NCI-H526 treated with DMSO at 0.1 percent for 48 hours (cell line): Measurements from ENCODE around the gene PPM1H.

ENCODE experiments used
- DNase-seq: peaks from one replicate; lab custom pipeline; 2025; lab: John Stamatoyannopoulos, UW

The PPM1H gene

GRCh38 chr12:62873116-62873825 is 61.7 kb downstream of the PPM1H start:
- no peak for DNase-seq

GRCh38 chr12:62868820-62869219 is 66.1 kb downstream of the PPM1H start:
- DNase-seq, result no peak

- DNase-seq, result no peak
Measured at GRCh38 chr12:62866451-62867082, 68.4 kb downstream of the PPM1H start.

- DNase-seq, result no peak
Measured at GRCh38 chr12:62865937-62866336, 69.0 kb downstream of the PPM1H start.

GRCh38 chr12:62865065-62865464 is 69.9 kb downstream of the PPM1H start:
- DNase-seq, result no peak

GRCh38 chr12:62862259-62862881 is 72.6 kb downstream of the PPM1H start:
- no peak for DNase-seq

- DNase-seq, result no peak
Measured at GRCh38 chr12:62861586-62861985, 73.4 kb downstream of the PPM1H start.

GRCh38 chr12:62860501-62861411 is 74.2 kb downstream of the PPM1H start:
- DNase-seq, result no peak

GRCh38 chr12:62860020-62860419 is 74.9 kb downstream of the PPM1H start:
- DNase-seq, result no peak

- DNase-seq, result no peak
Measured at GRCh38 chr12:62859321-62859737, 75.6 kb downstream of the PPM1H start.

- DNase-seq, result no peak
Measured at GRCh38 chr12:62856454-62856853, 78.5 kb downstream of the PPM1H start.

- no peak for DNase-seq
Measured at GRCh38 chr12:62854024-62854423, 80.9 kb downstream of the PPM1H start.

GRCh38 chr12:62849398-62849797 is 85.6 kb downstream of the PPM1H start:
- no peak for DNase-seq

GRCh38 chr12:62848418-62848817 is 86.5 kb downstream of the PPM1H start:
- no peak for DNase-seq

- no peak for DNase-seq
Measured at GRCh38 chr12:62847709-62848108, 87.2 kb downstream of the PPM1H start.

GRCh38 chr12:62846491-62846890 is 88.5 kb downstream of the PPM1H start:
- no peak for DNase-seq

- DNase-seq, result no peak
Measured at GRCh38 chr12:62844915-62845314, 90.0 kb downstream of the PPM1H start.

GRCh38 chr12:62843716-62844115 is 91.2 kb downstream of the PPM1H start:
- peak; percentile 88 for DNase-seq

GRCh38 chr12:62841846-62842245 is 93.1 kb downstream of the PPM1H start:
- peak; percentile 64 for DNase-seq

GRCh38 chr12:62840806-62841205 is 94.1 kb downstream of the PPM1H start:
- no peak for DNase-seq

- DNase-seq, result no peak
Measured at GRCh38 chr12:62839869-62840660, 94.9 kb downstream of the PPM1H start.
